Smooth muscle cell (in vitro differentiated cells): Measurements from ENCODE around the gene SLC9A7. TPM values are rescaled to one million over a fixed set of nuclear protein-coding genes. Genes with fewer than 3 reads are reported as not detected.
A peak's percentile ranks its signal among the peaks of the same experiment; 100 is the strongest.

ENCODE experiments used
- DNase-seq: peaks from one replicate; lab custom pipeline; 2025; ENCODE audit not compliant: unreplicated experiment; lab: John Stamatoyannopoulos, UW
- H2AFZ ChIP-seq: fragments of 200-600 bp; sonication (generic); 2 replicates; pipeline ENCODE4 v1.6.0; 2016; ENCODE audit warnings: antibody characterized with exemption, low read depth, mild to moderate bottlenecking
- H3F3A ChIP-seq: fragments of 200-600 bp; sonication (generic); 2 replicates; pipeline ENCODE4 v1.6.0; 2017; ENCODE audit warnings: antibody characterized with exemption, low read depth
- H3K27ac ChIP-seq: fragments of 200-600 bp; sonication (generic); 2 replicates; pipeline ENCODE4 v1.5.1; 2016; ENCODE audit warnings: low read depth, mild to moderate bottlenecking
- H3K27me3 ChIP-seq: fragments of 200-600 bp; sonication (generic); 2 replicates; pipeline ENCODE4 v1.6.1; 2016; ENCODE audit warnings: low read depth, mild to moderate bottlenecking
- H3K36me3 ChIP-seq: fragments of 200-600 bp; sonication (generic); 2 replicates; pipeline ENCODE4 v1.5.1; 2016; ENCODE audit warnings: low read depth
- H3K4me1 ChIP-seq: fragments of 200-600 bp; sonication (generic); 2 replicates; pipeline ENCODE4 v1.5.1; 2016; ENCODE audit warnings: low read depth
- H3K4me2 ChIP-seq: fragments of 200-600 bp; sonication (generic); 2 replicates; pipeline ENCODE4 v1.6.0; 2016; ENCODE audit warnings: mild to moderate bottlenecking
- H3K4me3 ChIP-seq: fragments of 200-600 bp; sonication (generic); 2 replicates; pipeline ENCODE4 v1.5.1; 2016; ENCODE audit warnings: mild to moderate bottlenecking
- H3K79me2 ChIP-seq: fragments of 200-600 bp; sonication (generic); 2 replicates; pipeline ENCODE4 v1.6.0; 2016; ENCODE audit warnings: low read depth, mild to moderate bottlenecking
- H3K9ac ChIP-seq: fragments of 200-600 bp; sonication (generic); 2 replicates; pipeline ENCODE4 v1.6.0; 2016; ENCODE audit warnings: low read depth
- H3K9me3 ChIP-seq: fragments of 200-600 bp; sonication (generic); replicated peaks from 2 replicates; pipeline ENCODE4 v1.5.1; 2016; ENCODE audit warnings: low read depth
- H4K20me1 ChIP-seq: fragments of 200-600 bp; sonication (generic); 2 replicates; pipeline ENCODE4 v1.6.0; 2016; ENCODE audit warnings: low read depth
- CTCF ChIP-seq: fragments of 200-600 bp; sonication (generic); IDR thresholded peaks from 2 replicates; pipeline ENCODE4 v1.5.1; 2017; ENCODE audit warnings: borderline replicate concordance, mild to moderate bottlenecking, antibody characterized with exemption; ENCODE audit not compliant: insufficient read depth, poor library complexity, severe bottlenecking
- WGBS: methylation state at CpG from one replicate; pipeline ENCODE4 v1.1.7; 2016; ENCODE audit warnings: low lambda C conversion rate; 5-methylcytosine and 5-hydroxymethylcytosine counted together
- polyA plus RNA-seq: library from polyadenylated mRNA; unstranded; fragments of >200 nt; fragmentation: Nextera tagmentation; extraction: Ambion mirVana; gene quantifications from 2 replicates; pipeline ENCODE4 v1.2.1, GENCODE V29; 2016
- total RNA-seq: library from RNA; depleted of rRNA; stranded (reverse); fragments of >200 nt; gene quantifications from 2 replicates; pipeline ENCODE4 v1.2.3, GENCODE V29; 2014

The SLC9A7 gene
- total and polyA plus RNA-seq, 2 experiments from 2014 or later = 0.83 to 6.7 TPM

- TF ChIP-seq CTCF = no peak
- H2AFZ ChIP-seq = no peak overlapping the region
- no peak overlapping the region for H3K4me2 ChIP-seq
- H4K20me1 ChIP-seq = no peaks in the 10 kb centered on the region
- H3K79me2 ChIP-seq = no peaks in the 10 kb centered on the region
- no peak for DNase-seq
- no peaks in the 10 kb centered on the region for H3K9me3 ChIP-seq
- no peaks in the 10 kb centered on the region for H3K27me3 ChIP-seq
- H3F3A ChIP-seq = no peaks in the 10 kb centered on the region
- peaks cover 8% of the 10 kb centered on the region for H3K4me1 ChIP-seq
- no peaks in the 10 kb centered on the region for H3K36me3 ChIP-seq
- no peak overlapping the region for H3K4me3 ChIP-seq
- no peak overlapping the region for H3K27ac ChIP-seq
- H3K9ac ChIP-seq = no peak overlapping the region
- 71% methylated on average over 3 of the region's 3 CpGs for WGBS
Observed at GRCh38 chrX:46643636-46644035, 115.3 kb downstream of the SLC9A7 start.

GRCh38 chrX:46642145-46642544, 116.8 kb downstream of the SLC9A7 start:
- no peaks in the 10 kb centered on the region for H3F3A ChIP-seq
- no peak for DNase-seq
- H3K36me3 ChIP-seq = no peaks in the 10 kb centered on the region
- no peak overlapping the region for H3K4me3 ChIP-seq
- H4K20me1 ChIP-seq = no peaks in the 10 kb centered on the region
- H3K27me3 ChIP-seq = no peaks in the 10 kb centered on the region
- whole genome bisulfite sequencing = 60% methylated on average over 4 of the region's 4 CpGs
- H3K27ac ChIP-seq = no peak overlapping the region
- no peak overlapping the region for H2AFZ ChIP-seq
- no peaks in the 10 kb centered on the region for H3K9me3 ChIP-seq
- peak; percentile 40 for TF ChIP-seq CTCF
- H3K4me1 ChIP-seq = no peaks in the 10 kb centered on the region
- no peak overlapping the region for H3K9ac ChIP-seq
- H3K79me2 ChIP-seq = no peaks in the 10 kb centered on the region
- H3K4me2 ChIP-seq = no peak overlapping the region

GRCh38 chrX:46637938-46638337, 121.0 kb downstream of the SLC9A7 start:
- H3K4me3 ChIP-seq = no peak overlapping the region
- H3K27ac ChIP-seq = no peak overlapping the region
- H3K9me3 ChIP-seq = no peaks in the 10 kb centered on the region
- H2AFZ ChIP-seq = no peak overlapping the region
- H3K27me3 ChIP-seq = no peaks in the 10 kb centered on the region
- no peak overlapping the region for H3K4me2 ChIP-seq
- H3K79me2 ChIP-seq = no peaks in the 10 kb centered on the region
- no peaks in the 10 kb centered on the region for H3K4me1 ChIP-seq
- H4K20me1 ChIP-seq = no peaks in the 10 kb centered on the region
- no peak for TF ChIP-seq CTCF
- H3F3A ChIP-seq = no peaks in the 10 kb centered on the region
- no peaks in the 10 kb centered on the region for H3K36me3 ChIP-seq
- no peak overlapping the region for H3K9ac ChIP-seq
- WGBS = 26% methylated on average over 2 of the region's 2 CpGs
- no peak for DNase-seq

- H3K36me3 ChIP-seq = no peaks in the 10 kb centered on the region
- no peaks in the 10 kb centered on the region for H3K4me1 ChIP-seq
- no peak for DNase-seq
- WGBS = 82% methylated on average over 6 of the region's 6 CpGs
- no peaks in the 10 kb centered on the region for H3K9me3 ChIP-seq
- no peaks in the 10 kb centered on the region for H4K20me1 ChIP-seq
- no peaks in the 10 kb centered on the region for H3F3A ChIP-seq
- no peak overlapping the region for H3K27ac ChIP-seq
- no peak overlapping the region for H2AFZ ChIP-seq
- H3K4me2 ChIP-seq = no peak overlapping the region
- H3K9ac ChIP-seq = no peak overlapping the region
- no peak for TF ChIP-seq CTCF
- no peak overlapping the region for H3K4me3 ChIP-seq
- no peaks in the 10 kb centered on the region for H3K79me2 ChIP-seq
- no peaks in the 10 kb centered on the region for H3K27me3 ChIP-seq
Observed at GRCh38 chrX:46636223-46636622, 122.7 kb downstream of the SLC9A7 start.
